Gastroesophageal sphincter (tissue), 4 donors: Measurements from ENCODE around the gene CCL13. TPM values are rescaled to one million over a fixed set of nuclear protein-coding genes. Genes with fewer than 3 reads are reported as not detected.

ENCODE experiments used
- ATAC-seq: fragments of 150-250 bp; one replicate; pipeline ENCODE4 v1.9.1; 2016; ENCODE audit warnings: mild to moderate bottlenecking, moderate library complexity
- H3K27ac ChIP-seq, 4 donors: fragments of 200-600 bp; sonication (generic) in 3 of 4; 1 replicate in 3 of 4; 2 replicates in 1 of 4; pipeline ENCODE4 v1.5.1; 2016 to 2019
- H3K27me3 ChIP-seq: fragments of 200-600 bp; sonication (generic); one replicate; pipeline ENCODE4 v1.5.1; 2019
- H3K36me3 ChIP-seq, 2 donors: fragments of 200-600 bp; sonication (generic); one replicate each; pipeline ENCODE4 v1.5.1; 2019; ENCODE audit warnings: control low read depth in 1 of 2
- H3K4me1 ChIP-seq, 3 donors: fragments of 200-600 bp; sonication (generic); 1 replicate in 2 of 3; 2 replicates in 1 of 3; pipeline ENCODE4 v1.5.1; 2016 to 2019; ENCODE audit warnings: control low read depth in 2 of 3
- H3K4me3 ChIP-seq, 2 donors: fragments of 200-600 bp; sonication (generic); one replicate each; pipeline ENCODE4 v1.5.1; 2019; ENCODE audit warnings: mild to moderate bottlenecking in 1 of 2, moderate library complexity in 1 of 2
- H3K9me3 ChIP-seq, 3 donors: fragments of 200-600 bp; sonication (generic); one replicate each; pipeline ENCODE4 v1.5.1; 2017 to 2019; ENCODE audit warnings: control low read depth in 2 of 3
- EP300 ChIP-seq: sonication (generic); formaldehyde crosslinking; IDR thresholded peaks from one replicate; pipeline ENCODE4 v1.6.1; 2017; ENCODE audit warnings: antibody characterized with exemption, mild to moderate bottlenecking
- POLR2A ChIP-seq, 2 donors: fragments of 450-650 bp; IDR thresholded peaks; one replicate each; pipeline ENCODE4 v1.6.1; 2017; ENCODE audit warnings: antibody characterized with exemption in 2 of 2, mild to moderate bottlenecking in 2 of 2, moderate library complexity in 1 of 2
- POLR2AphosphoS5 ChIP-seq: sonication (generic); formaldehyde crosslinking; IDR thresholded peaks from one replicate; pipeline ENCODE4 v1.6.1; 2017; ENCODE audit warnings: antibody characterized with exemption
- WGBS, 2 donors: methylation state at CpG; one replicate each; pipeline ENCODE4 v1.1.5; 2018; ENCODE audit warnings: low coverage in 1 of 2; 5-methylcytosine and 5-hydroxymethylcytosine counted together
- total RNA-seq, 4 donors: library from RNA; depleted of rRNA; stranded (reverse); fragments of >200 nt; gene quantifications; one replicate each; pipeline ENCODE4 v1.1.0, GENCODE V29; 2016
- TF ChIP-seq, protein P1 (sequence below), 4 experiments: fragments of 200-600 bp in 2 of 4; fragments of 450-650 bp in 2 of 4; sonication (generic) in 1 of 4; IDR thresholded peaks; one replicate each; pipeline ENCODE4 v1.5.1; 2017 to 2019; ENCODE audit warnings: antibody characterized with exemption in 4 of 4, mild to moderate bottlenecking in 2 of 4, moderate library complexity in 2 of 4

Gene CCL13
- total RNA-seq, 4 donors from 2014 or later = 1.7 to 4.3 (median 2.3) TPM; not detected in 1

DNA sequence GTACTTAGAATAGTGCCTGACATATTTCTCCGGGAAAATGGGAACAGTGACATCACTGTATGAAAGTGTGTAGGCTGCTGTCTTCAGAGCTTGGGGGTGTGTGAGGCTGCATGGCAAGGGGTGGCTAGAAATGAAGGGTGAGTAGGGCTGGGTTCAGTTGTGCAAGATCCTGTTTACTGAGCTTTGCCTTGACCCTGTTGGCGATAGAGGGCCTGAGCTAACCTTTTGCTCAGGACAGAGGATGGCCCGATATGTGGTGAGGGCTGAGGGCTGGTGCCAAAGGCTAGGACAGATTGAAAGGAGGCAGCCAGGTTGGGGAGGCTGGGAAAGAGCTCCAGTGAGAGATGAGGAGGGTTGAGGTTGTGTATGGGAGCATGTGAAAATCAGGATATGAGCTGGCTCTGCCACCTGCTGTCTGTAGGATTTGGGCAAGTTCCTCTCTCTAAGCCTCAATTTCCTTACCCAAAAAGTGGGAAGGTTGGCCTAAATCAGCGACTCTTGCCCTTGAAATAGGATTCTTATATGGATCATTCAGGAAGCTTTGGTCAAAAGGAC lies 12.7 kb downstream of the CCL13 start:
- no peak overlapping the region for H3K4me3 ChIP-seq
- H3K27ac ChIP-seq = no peak overlapping the region
- ATAC-seq = no peak
- WGBS, 2 donors = 31 to 61% methylated on average over 2 to 4 of the region's 4 CpGs
- no peaks in the 10 kb centered on the region for H3K36me3 ChIP-seq
- TF ChIP-seq, protein P1, sequence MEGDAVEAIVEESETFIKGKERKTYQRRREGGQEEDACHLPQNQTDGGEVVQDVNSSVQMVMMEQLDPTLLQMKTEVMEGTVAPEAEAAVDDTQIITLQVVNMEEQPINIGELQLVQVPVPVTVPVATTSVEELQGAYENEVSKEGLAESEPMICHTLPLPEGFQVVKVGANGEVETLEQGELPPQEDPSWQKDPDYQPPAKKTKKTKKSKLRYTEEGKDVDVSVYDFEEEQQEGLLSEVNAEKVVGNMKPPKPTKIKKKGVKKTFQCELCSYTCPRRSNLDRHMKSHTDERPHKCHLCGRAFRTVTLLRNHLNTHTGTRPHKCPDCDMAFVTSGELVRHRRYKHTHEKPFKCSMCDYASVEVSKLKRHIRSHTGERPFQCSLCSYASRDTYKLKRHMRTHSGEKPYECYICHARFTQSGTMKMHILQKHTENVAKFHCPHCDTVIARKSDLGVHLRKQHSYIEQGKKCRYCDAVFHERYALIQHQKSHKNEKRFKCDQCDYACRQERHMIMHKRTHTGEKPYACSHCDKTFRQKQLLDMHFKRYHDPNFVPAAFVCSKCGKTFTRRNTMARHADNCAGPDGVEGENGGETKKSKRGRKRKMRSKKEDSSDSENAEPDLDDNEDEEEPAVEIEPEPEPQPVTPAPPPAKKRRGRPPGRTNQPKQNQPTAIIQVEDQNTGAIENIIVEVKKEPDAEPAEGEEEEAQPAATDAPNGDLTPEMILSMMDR (IDR thresholded peaks at IDR 0.05) = no peak
- H3K27me3 ChIP-seq = peaks cover 28% of the 10 kb centered on the region
- H3K9me3 ChIP-seq = no peaks in the 10 kb centered on the region
- H3K4me1 ChIP-seq = no peaks in the 10 kb centered on the region

DNA sequence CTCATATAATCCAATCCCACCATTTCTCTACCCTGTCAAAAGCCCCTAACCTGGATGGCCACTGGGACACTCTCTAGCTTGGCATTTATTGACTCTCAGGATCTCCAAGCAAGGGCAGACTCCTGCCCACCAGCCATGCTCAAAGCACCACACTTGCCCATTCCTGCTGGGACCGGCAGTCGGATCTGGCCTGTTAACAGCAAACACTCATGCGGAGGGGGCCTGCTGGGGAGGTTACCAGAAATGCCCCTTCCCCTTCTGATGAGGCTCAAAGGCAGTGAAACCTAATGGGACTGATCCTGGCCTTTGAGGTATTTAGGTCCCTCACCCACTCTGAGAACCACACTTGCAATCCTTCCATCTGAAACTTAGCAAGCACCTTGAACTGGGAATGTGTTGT lies 13.3 kb downstream of the CCL13 start:
- H3K27me3 ChIP-seq = peaks cover 25% of the 10 kb centered on the region
- H3K4me1 ChIP-seq = no peaks in the 10 kb centered on the region
- H3K36me3 ChIP-seq = no peaks in the 10 kb centered on the region
- H3K4me3 ChIP-seq = no peak overlapping the region
- no peak overlapping the region for H3K27ac ChIP-seq
- TF ChIP-seq, protein P1 (IDR thresholded peaks at IDR 0.05) = no peak
- no peaks in the 10 kb centered on the region for H3K9me3 ChIP-seq
- ATAC-seq = no peak
- no CpG with 5 or more reads among the region's 3 CpGs for WGBS, 2 donors

DNA sequence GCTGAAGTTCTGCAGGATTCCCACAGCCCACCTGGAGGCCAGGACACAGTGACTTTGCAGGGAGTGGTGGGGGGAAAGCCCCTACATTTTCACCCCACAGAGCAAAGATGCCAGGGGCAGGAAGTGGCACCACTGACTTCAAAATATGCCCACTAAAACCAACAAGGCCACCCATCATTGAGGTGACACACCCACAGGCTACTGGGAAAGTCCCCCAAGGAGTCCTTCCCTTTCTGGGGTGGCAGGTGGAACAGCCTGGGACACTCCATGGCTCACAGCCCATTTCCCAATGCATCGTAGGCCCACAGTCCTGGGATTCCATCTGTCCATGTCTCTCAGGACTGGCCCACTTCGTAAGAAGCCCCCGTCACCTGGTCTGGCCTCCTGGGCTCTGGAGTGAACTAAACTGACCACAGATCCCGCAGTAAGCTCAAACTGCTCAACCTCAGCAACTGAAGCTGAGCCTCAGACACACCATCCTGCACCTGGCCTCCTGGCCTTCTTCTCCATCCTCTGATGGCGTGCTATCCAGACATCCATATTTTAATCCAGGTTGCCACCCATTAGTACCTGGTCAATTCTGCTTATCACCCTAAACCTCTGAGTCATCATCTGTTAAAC lies 14.2 kb downstream of the CCL13 start:
- no peak for TF ChIP-seq POLR2AphosphoS5
- TF ChIP-seq EP300 = no peak
- no peak for TF ChIP-seq POLR2A (IDR thresholded peaks at IDR 0.05)
- TF ChIP-seq, protein P1 (IDR thresholded peaks at IDR 0.05) = no peak
- Histone ChIP-seq H3K27ac (no peak overlapping the region), H3K27me3 (peaks cover 19% of the 10 kb centered on the region), H3K9me3 (no peaks in the 10 kb centered on the region), H3K4me1 (no peaks in the 10 kb centered on the region), H3K36me3 (no peaks in the 10 kb centered on the region), H3K4me3 (no peak overlapping the region)
- 86 to 91% methylated on average over 1 to 2 of the region's 5 CpGs for WGBS, 2 donors
- no peak for ATAC-seq

DNA sequence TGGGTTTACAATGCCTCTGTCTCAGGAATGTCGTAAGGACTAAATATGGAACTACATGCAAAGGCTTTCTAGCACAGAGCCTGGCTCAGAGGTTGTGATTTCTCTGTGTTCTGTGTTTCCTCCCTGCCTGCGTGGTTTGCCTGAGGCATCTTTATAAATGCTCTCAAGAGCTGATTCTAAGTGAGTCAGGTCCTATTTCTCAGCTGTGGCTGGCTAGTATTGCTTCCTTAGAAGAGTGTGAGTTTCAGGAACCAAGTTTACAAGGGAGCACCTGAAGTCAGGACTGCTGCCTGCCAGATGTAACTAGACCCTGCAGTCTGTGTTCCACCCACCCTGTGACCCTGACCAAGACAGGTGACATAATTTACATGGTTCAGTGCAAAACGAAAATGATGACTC lies 14.7 kb downstream of the CCL13 start:
- ATAC-seq = no peak
- TF ChIP-seq POLR2A (IDR thresholded peaks at IDR 0.05) (no peak), EP300 (no peak), POLR2AphosphoS5 (no peak)
- TF ChIP-seq, protein P1 (IDR thresholded peaks at IDR 0.05) = no peak

DNA sequence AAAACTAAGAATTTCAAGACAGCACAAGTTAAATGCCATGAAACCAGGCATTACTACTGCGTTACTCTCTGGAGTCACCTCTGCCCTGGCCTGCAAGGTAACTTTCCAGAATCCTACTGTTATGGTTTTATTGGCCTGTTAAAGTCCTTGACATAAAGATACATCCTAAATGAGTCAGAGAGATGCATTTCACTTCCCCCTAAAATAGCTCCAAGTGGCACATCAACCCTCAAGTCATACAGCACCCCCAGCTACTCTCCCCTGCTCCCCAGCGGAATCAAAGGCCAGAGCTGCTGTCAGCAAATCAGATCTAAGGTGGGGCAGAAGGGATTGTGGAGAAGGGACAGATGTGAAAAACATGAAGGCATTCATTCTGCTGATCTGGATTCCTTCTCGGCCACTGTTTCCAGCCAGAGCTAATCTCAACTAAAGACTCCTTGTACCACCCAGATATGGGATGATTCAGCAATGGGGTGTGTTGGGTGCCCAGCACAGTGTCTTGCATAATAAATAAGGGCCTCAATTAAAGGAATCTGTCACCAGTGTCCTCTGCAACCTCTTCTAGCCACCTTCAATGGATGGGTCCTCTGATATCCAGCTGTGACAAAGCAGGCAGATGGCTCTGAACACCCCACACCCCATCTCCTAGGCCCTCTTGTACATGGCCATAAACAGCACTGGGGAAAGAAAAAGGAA lies 15.3 kb downstream of the CCL13 start:
- Histone ChIP-seq H3K27ac (no peak overlapping the region), H3K27me3 (peaks cover 11% of the 10 kb centered on the region), H3K4me1 (no peaks in the 10 kb centered on the region), H3K4me3 (no peak overlapping the region), H3K36me3 (no peaks in the 10 kb centered on the region), H3K9me3 (no peaks in the 10 kb centered on the region)
- ATAC-seq = no peak
- WGBS, 2 donors = 86 to 89% methylated on average over 2 to 3 of the region's 3 CpGs
- no peak for TF ChIP-seq POLR2AphosphoS5
- TF ChIP-seq, protein P1 (IDR thresholded peaks at IDR 0.05) = no peak
- no peak for TF ChIP-seq EP300
- no peak for TF ChIP-seq POLR2A (IDR thresholded peaks at IDR 0.05)

More for the DNA sequence above, 14.7 kb downstream of the CCL13 start:
- no peak overlapping the region for H3K4me3 ChIP-seq
- no peaks in the 10 kb centered on the region for H3K4me1 ChIP-seq
- no peaks in the 10 kb centered on the region for H3K9me3 ChIP-seq
- H3K27me3 ChIP-seq = peaks cover 14% of the 10 kb centered on the region
- H3K27ac ChIP-seq = no peak overlapping the region
- no peaks in the 10 kb centered on the region for H3K36me3 ChIP-seq
- WGBS, 2 donors = 25 to 64% methylated on average over 3 of the region's 3 CpGs
